ENCODE measurements around the gene PALM3.

PALM3 gene

DNA sequence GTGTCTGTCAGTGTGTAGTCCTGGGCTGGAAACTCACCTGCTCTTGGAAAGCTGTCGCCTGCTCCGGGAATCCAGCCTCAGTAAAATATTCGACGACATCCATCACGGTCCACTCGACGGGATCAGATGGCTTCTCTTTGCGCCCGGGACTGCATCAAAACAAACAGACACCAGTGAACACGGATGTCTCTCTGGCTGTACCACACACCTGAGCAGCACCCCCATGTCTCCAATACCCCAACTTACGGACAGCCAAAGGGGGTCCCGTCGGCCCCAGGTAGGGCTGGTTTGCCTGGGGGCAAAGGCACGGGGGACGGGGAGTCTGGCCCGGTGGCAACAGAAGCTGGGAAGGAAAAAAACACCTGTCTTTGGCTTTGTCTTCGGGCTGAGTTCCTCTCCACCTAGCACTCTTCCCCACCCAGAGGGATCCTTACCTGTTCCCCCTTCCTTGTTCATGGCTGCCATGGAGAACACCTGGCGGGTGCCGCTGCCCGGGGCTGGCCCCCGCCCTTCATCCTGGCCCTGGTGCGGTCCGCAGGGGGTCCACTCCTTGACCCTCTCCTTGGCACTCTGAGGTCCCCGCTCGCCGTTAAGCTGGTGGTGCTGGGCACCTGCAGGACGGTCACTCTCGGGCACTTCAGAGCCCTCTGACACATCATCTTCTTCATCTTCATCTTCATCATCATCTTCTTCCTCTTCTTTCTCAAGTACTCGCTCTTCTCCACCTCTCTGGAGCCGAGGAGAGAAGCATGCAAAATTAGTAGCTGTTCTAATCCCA is 26.9 kb upstream of the PALM3 start:
- TF ChIP-seq, protein P1, sequence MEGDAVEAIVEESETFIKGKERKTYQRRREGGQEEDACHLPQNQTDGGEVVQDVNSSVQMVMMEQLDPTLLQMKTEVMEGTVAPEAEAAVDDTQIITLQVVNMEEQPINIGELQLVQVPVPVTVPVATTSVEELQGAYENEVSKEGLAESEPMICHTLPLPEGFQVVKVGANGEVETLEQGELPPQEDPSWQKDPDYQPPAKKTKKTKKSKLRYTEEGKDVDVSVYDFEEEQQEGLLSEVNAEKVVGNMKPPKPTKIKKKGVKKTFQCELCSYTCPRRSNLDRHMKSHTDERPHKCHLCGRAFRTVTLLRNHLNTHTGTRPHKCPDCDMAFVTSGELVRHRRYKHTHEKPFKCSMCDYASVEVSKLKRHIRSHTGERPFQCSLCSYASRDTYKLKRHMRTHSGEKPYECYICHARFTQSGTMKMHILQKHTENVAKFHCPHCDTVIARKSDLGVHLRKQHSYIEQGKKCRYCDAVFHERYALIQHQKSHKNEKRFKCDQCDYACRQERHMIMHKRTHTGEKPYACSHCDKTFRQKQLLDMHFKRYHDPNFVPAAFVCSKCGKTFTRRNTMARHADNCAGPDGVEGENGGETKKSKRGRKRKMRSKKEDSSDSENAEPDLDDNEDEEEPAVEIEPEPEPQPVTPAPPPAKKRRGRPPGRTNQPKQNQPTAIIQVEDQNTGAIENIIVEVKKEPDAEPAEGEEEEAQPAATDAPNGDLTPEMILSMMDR (IDR thresholded peaks at IDR 0.05; ENCODE audit: low read depth, low read length): no peak
- DNase-seq (ENCODE audit: extremely low read depth, low read depth): no peak

DNA sequence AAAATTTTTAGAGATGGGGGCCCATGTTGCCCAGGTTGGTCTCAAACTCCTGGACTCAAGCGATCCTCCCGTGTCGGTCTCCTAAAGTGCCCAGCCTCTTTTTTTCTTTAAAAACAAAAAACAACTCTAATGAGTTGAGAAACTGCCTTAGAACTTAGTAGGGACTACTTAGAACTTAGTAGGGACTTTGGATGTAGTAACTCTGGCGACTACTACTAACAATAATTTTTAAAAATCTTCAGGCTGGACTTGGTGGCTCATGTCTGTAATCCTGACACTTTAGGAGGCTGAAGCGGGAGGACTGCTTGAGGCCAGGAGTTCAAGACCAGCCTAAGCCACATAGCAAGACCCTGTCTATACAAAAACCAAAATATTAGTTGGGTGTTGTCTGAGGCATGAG is 24.2 kb upstream of the PALM3 start:
- TF ChIP-seq, protein P1 (IDR thresholded peaks at IDR 0.05; ENCODE audit: low read depth, low read length): no peak
- DNase-seq (ENCODE audit: extremely low read depth, low read depth): no peak

DNA sequence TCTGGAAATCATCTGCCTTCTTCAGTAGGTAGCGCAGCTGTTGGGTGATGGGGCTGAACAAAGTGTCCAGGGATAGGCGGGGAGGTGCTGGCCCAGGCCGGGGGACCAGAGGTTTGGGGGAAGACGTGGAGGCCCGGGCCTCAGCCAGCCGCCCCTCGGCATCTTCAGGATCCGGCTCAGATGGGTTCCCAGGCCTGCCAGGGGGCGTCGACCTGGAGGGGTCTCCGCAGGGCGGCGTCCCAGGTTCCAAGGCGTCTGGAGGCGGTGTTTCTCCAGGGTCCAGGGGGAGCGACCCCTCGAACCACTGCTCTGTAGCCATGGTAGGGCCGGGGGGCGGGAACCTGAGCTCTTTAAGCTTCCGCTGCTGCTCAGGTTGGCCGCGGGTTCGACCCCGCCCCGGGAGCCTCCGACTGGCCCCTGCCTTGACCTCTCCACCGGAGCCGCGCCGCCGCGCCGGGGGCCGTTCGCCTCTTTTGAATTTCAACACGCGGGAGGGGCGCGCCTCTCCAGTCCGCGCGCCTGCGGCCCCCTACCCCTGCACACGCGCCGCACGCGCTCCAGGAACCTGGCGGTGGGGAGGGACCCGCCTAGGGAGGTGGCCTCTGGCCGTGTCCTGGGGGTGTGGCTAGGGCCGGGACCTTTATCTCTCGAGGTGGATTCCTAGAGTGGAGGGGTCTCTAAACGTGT is 23.6 kb upstream of the PALM3 start, which contains the start of gene C19orf67:
Gene C19orf67, minus strand, starts transcription at position 475 of the 687 bp plus-strand sequence. Its CDS starts 156 bp downstream, at position 319.
- TF ChIP-seq, protein P1 (IDR thresholded peaks at IDR 0.05; ENCODE audit: low read depth, low read length): no peak
- DNase-seq (ENCODE audit: extremely low read depth, low read depth): no peak

DNA sequence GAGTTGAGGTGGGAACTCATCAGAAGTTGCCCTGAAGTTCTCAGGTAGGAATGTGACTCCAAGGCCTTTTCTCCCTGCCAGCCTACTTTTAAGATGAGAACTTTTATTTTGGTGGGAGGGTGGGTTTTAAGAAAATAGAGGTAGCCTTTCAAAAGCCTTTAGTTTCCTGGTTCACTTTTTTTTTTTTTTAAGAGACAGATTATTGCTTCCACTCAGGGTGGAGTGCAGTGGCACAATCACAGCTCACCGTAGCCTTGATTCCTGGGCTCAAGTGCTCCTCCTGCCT is 20.7 kb upstream of the PALM3 start:
- TF ChIP-seq, protein P1 (IDR thresholded peaks at IDR 0.05; ENCODE audit: low read depth, low read length): no peak
- no peak for DNase-seq (ENCODE audit: extremely low read depth, low read depth)

DNA sequence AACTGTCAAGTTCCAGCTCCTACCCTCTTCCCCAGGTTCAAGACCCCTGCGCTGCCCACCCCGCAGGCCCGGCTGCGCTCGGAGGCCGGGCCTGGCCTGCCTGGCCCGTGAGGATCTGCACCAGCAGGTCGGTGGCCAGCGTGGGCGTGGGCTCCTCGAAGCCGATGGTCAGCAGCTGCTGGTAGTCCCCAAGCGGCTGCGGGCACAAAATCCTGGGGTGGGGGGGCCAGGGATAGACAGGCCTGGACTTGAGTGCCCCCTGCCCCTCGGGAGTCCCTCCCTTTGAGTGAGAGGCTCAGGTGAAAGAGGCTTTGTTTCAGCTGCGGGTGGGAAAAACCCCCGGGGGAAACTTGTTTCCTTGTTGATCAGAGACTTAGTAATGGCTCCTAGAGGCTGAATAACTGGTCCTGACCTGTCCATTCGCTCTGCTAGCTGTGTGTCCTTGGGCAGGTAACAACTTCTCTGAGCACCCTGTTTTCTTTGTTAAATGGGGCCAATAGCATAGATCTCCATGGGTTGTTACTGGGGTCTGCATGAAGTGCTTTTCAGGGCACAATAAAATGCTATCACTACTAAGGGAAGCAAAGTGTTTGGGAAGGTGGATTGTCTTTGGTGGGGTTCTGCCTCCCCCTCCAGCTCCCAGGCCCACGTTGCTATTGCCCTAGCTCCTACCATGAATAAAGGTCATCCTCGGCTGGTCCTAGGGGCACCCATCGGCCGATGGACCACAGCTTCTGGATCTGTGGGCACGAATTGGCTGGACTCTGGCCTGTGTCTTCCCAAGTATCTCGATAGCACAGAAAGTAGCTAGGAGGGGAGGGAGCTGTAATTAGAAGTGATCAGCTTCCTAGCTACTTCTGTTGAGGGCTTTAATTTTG is 20.2 kb upstream of the PALM3 start:
- TF ChIP-seq, protein P1 (IDR thresholded peaks at IDR 0.05; ENCODE audit: low read depth, low read length): no peak
- DNase-seq (ENCODE audit: extremely low read depth, low read depth): no peak

- DNase-seq (ENCODE audit: extremely low read depth, low read depth): peak; percentile 99
- TF ChIP-seq, protein P1 (IDR thresholded peaks at IDR 0.05; ENCODE audit: low read depth, low read length): no peak
Measured at GRCh38 chr19:14080887-14081796, 19.3 kb upstream of the PALM3 start.
